K562 (cell line): Measurements from ENCODE around the gene TCFL5. TPM values are rescaled to one million over a fixed set of nuclear protein-coding genes. Genes with fewer than 3 reads are reported as not detected.

Experiments used
- ATF6 ChIP-seq: sonication (generic); formaldehyde crosslinking; IDR thresholded peaks from 2 replicates; pipeline ENCODE4 v1.4.0; 2020; ENCODE audit warnings: mild to moderate bottlenecking, missing genetic modification reagents
- BCOR ChIP-seq: fragments of 450-650 bp; IDR thresholded peaks from 2 replicates; pipeline ENCODE4 v1.6.1; 2016
- L3MBTL2 ChIP-seq: fragments of 450-650 bp; IDR thresholded peaks from 2 replicates; pipeline ENCODE4 v1.6.1; 2016; ENCODE audit warnings: mild to moderate bottlenecking, moderate library complexity
- MCM2 ChIP-seq: fragments of 450-650 bp; IDR thresholded peaks from 2 replicates; pipeline ENCODE4 v1.6.1; 2017; ENCODE audit warnings: low read depth, mild to moderate bottlenecking
- MTA3 ChIP-seq: fragments of 450-650 bp; formaldehyde crosslinking; IDR thresholded peaks from 2 replicates; pipeline ENCODE4 v1.6.1; 2017; ENCODE audit warnings: mild to moderate bottlenecking, borderline replicate concordance
- NUFIP1 ChIP-seq: fragments of 450-650 bp; IDR thresholded peaks from 2 replicates; pipeline ENCODE4 v1.6.1; 2018; ENCODE audit not compliant: partially characterized antibody
- POLR2H ChIP-seq: IDR thresholded peaks from 2 replicates; pipeline ENCODE4 v1.6.1; 2016; ENCODE audit warnings: missing genetic modification characterization, low read depth, mild to moderate bottlenecking, control low read depth, missing compliant biosample characterization, moderate library complexity
- RBFOX2 ChIP-seq: fragments of 200-400 bp; formaldehyde crosslinking; IDR thresholded peaks from 2 replicates; pipeline ENCODE4 v1.6.1; 2017; ENCODE audit warnings: low read depth, mild to moderate bottlenecking, low read length, moderate library complexity
- SPI1 ChIP-seq: IDR thresholded peaks from 2 replicates; pipeline ENCODE4 v1.6.1; 2011; ENCODE audit warnings: low read depth, low read length, control low read depth, borderline replicate concordance
- polyA plus RNA-seq, 8 experiments: library from polyadenylated mRNA; depleted of rRNA in 4 of 8; stranded (reverse) in 5 of 8; unstranded in 3 of 8; fragments of >200 nt; fragmentation: Nextera tagmentation in 2 of 8; fragmentation: Illumina TruSeq in 1 of 8; extraction: Ambion mirVana in 2 of 8; extraction: Trizol in 1 of 8; gene quantifications; 2 replicates each; pipeline versions ENCODE4 v1.2.1 to v1.2.3, GENCODE V29; 2011 to 2014; ENCODE audit warnings: inconsistent platforms in 1 of 8, missing spikeins in 1 of 8
- total RNA-seq, 7 experiments: library from RNA; depleted of rRNA in 6 of 7; stranded (reverse); fragments of >200 nt in 6 of 7; fragmentation: Illumina TruSeq in 2 of 7; extraction: Trizol in 2 of 7; gene quantifications; 2 replicates each; pipeline versions ENCODE4 v1.2.1 to v1.2.3, GENCODE V29; 2011 to 2021; ENCODE audit warnings: low replicate concordance in 1 of 7
- TF ChIP-seq, protein P1 (sequence below): fragments of 200-600 bp; sonication (generic); IDR thresholded peaks from one replicate; pipeline ENCODE4 v1.6.1; 2012; ENCODE audit warnings: mild to moderate bottlenecking, low read depth, low read length, inconsistent platforms
- TF ChIP-seq, protein P2 (sequence below): fragments of 150-350 bp; conservative IDR thresholded peaks from 2 replicates; pipeline ENCODE4 v1.6.1; 2014; ENCODE audit warnings: low read length
- TF ChIP-seq, protein P3 (sequence below): fragments of 450-650 bp; IDR thresholded peaks from 2 replicates; pipeline ENCODE4 v1.6.1; 2016; ENCODE audit warnings: antibody characterized with exemption

The TCFL5 gene
- total and polyA plus RNA-seq, 9 of the 15 experiments (the other 6 are each of a cell fraction or from before 2014, with no cell fraction given), result 1.00 to 12.6 (median 9.1) TPM

GRCh38 chr20:62864207-62864606 is 2.6 kb upstream of the TCFL5 start (continued):
- TF ChIP-seq, protein P1, sequence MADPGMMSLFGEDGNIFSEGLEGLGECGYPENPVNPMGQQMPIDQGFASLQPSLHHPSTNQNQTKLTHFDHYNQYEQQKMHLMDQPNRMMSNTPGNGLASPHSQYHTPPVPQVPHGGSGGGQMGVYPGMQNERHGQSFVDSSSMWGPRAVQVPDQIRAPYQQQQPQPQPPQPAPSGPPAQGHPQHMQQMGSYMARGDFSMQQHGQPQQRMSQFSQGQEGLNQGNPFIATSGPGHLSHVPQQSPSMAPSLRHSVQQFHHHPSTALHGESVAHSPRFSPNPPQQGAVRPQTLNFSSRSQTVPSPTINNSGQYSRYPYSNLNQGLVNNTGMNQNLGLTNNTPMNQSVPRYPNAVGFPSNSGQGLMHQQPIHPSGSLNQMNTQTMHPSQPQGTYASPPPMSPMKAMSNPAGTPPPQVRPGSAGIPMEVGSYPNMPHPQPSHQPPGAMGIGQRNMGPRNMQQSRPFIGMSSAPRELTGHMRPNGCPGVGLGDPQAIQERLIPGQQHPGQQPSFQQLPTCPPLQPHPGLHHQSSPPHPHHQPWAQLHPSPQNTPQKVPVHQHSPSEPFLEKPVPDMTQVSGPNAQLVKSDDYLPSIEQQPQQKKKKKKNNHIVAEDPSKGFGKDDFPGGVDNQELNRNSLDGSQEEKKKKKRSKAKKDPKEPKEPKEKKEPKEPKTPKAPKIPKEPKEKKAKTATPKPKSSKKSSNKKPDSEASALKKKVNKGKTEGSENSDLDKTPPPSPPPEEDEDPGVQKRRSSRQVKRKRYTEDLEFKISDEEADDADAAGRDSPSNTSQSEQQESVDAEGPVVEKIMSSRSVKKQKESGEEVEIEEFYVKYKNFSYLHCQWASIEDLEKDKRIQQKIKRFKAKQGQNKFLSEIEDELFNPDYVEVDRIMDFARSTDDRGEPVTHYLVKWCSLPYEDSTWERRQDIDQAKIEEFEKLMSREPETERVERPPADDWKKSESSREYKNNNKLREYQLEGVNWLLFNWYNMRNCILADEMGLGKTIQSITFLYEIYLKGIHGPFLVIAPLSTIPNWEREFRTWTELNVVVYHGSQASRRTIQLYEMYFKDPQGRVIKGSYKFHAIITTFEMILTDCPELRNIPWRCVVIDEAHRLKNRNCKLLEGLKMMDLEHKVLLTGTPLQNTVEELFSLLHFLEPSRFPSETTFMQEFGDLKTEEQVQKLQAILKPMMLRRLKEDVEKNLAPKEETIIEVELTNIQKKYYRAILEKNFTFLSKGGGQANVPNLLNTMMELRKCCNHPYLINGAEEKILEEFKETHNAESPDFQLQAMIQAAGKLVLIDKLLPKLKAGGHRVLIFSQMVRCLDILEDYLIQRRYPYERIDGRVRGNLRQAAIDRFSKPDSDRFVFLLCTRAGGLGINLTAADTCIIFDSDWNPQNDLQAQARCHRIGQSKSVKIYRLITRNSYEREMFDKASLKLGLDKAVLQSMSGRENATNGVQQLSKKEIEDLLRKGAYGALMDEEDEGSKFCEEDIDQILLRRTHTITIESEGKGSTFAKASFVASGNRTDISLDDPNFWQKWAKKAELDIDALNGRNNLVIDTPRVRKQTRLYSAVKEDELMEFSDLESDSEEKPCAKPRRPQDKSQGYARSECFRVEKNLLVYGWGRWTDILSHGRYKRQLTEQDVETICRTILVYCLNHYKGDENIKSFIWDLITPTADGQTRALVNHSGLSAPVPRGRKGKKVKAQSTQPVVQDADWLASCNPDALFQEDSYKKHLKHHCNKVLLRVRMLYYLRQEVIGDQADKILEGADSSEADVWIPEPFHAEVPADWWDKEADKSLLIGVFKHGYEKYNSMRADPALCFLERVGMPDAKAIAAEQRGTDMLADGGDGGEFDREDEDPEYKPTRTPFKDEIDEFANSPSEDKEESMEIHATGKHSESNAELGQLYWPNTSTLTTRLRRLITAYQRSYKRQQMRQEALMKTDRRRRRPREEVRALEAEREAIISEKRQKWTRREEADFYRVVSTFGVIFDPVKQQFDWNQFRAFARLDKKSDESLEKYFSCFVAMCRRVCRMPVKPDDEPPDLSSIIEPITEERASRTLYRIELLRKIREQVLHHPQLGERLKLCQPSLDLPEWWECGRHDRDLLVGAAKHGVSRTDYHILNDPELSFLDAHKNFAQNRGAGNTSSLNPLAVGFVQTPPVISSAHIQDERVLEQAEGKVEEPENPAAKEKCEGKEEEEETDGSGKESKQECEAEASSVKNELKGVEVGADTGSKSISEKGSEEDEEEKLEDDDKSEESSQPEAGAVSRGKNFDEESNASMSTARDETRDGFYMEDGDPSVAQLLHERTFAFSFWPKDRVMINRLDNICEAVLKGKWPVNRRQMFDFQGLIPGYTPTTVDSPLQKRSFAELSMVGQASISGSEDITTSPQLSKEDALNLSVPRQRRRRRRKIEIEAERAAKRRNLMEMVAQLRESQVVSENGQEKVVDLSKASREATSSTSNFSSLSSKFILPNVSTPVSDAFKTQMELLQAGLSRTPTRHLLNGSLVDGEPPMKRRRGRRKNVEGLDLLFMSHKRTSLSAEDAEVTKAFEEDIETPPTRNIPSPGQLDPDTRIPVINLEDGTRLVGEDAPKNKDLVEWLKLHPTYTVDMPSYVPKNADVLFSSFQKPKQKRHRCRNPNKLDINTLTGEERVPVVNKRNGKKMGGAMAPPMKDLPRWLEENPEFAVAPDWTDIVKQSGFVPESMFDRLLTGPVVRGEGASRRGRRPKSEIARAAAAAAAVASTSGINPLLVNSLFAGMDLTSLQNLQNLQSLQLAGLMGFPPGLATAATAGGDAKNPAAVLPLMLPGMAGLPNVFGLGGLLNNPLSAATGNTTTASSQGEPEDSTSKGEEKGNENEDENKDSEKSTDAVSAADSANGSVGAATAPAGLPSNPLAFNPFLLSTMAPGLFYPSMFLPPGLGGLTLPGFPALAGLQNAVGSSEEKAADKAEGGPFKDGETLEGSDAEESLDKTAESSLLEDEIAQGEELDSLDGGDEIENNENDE, result no peak
- TF ChIP-seq, protein P2, sequence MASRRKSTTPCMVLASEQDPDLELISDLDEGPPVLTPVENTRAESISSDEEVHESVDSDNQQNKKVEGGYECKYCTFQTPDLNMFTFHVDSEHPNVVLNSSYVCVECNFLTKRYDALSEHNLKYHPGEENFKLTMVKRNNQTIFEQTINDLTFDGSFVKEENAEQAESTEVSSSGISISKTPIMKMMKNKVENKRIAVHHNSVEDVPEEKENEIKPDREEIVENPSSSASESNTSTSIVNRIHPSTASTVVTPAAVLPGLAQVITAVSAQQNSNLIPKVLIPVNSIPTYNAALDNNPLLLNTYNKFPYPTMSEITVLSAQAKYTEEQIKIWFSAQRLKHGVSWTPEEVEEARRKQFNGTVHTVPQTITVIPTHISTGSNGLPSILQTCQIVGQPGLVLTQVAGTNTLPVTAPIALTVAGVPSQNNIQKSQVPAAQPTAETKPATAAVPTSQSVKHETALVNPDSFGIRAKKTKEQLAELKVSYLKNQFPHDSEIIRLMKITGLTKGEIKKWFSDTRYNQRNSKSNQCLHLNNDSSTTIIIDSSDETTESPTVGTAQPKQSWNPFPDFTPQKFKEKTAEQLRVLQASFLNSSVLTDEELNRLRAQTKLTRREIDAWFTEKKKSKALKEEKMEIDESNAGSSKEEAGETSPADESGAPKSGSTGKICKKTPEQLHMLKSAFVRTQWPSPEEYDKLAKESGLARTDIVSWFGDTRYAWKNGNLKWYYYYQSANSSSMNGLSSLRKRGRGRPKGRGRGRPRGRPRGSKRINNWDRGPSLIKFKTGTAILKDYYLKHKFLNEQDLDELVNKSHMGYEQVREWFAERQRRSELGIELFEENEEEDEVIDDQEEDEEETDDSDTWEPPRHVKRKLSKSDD, result no peak
- TF ChIP-seq MCM2, result no peak
- TF ChIP-seq RBFOX2, result no peak
- no peak for TF ChIP-seq BCOR
- TF ChIP-seq, protein P3, sequence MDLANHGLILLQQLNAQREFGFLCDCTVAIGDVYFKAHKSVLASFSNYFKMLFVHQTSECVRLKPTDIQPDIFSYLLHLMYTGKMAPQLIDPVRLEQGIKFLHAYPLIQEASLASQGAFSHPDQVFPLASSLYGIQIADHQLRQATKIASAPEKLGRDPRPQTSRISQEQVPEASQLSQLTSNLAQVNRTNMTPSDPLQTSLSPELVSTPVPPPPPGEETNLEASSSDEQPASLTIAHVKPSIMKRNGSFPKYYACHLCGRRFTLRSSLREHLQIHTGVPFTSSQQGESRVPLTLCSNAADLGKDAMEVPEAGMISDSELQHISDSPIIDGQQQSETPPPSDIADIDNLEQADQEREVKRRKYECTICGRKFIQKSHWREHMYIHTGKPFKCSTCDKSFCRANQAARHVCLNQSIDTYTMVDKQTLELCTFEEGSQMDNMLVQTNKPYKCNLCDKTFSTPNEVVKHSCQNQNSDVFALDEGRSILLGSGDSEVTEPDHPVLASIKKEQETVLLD, result no peak
- TF ChIP-seq MTA3, result no peak
- peak; percentile 40; the same call in 1 of the 2 replicates for TF ChIP-seq L3MBTL2
- TF ChIP-seq SPI1, result no peak
- TF ChIP-seq ATF6 (CRISPR knock-in tag), result no peak
- no peak for TF ChIP-seq NUFIP1
- no peak for TF ChIP-seq POLR2H (tag)
